HG02981 (cell line): Measurements from ENCODE around the gene NCF2.
"Not testable (repeated sequence)": the region's sequence is repeated elsewhere in the genome, so short reads cannot be mapped to it uniquely, and the experiment has no call there.

ENCODE experiments used
- ATAC-seq: cut with Tn5 transposase; IDR thresholded peaks from one replicate; pipeline ENCODE4 v1.9.1; 2021; ENCODE audit warnings: mild to moderate bottlenecking, moderate library complexity; ENCODE audit not compliant: unreplicated experiment

NCF2 gene

DNA sequence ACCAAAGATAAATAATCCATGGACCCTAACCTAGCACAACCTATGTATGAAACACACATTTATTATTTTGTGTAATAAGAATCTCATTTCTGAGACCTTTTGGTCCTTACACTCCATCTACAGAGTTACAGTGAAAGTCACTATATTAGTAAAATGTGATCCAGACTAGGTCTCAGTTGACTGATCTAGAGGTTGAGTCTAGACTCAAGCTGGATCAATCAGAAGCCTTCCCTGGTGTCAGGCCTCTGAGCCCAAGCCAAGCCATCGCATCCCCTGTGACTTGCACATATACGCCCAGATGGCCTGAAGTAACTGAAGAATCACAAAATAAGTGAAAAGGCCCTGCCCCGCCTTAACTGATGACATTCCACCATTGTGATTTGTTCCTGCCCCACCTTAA, 22.7 kb upstream of the NCF2 start:
- not testable (repeated sequence) for ATAC-seq

DNA sequence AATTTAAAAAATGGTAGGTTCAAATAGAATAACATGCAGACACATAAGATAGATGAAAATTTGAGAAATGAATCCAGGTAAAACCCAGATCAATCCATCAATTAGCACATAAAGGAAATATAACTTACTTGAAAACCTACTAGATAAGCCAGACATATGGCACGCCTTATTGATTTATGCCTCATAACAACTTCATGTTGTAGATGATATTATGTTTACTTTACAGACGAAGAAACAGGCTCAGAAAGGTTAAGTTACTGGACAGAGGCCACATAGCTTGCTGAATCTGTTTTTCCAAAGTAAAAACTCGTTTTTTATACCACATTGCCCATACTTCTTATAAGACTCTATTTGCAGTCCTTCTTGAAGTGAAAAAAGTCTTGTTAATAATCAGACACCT, 22.1 kb upstream of the NCF2 start:
- ATAC-seq, result no peak

DNA sequence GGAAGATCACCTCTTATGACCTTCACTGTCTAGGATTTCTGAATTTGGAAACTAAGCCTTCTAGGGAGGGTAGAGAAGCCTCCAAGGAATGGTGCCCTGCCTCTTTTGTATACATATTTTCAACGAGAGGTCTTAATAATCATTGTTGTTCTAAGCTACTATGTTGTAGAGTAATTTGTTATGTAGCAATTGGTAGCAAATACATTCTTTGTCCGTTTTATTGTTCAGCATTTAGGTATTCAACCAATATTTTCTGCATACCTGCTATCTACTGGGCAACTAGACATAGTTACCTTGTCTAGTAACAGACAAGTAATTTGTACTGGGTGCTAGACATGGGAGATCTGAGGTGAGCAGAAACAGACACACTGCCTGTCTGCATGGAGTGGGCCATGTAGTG, 20.8 kb upstream of the NCF2 start:
- no peak for ATAC-seq

DNA sequence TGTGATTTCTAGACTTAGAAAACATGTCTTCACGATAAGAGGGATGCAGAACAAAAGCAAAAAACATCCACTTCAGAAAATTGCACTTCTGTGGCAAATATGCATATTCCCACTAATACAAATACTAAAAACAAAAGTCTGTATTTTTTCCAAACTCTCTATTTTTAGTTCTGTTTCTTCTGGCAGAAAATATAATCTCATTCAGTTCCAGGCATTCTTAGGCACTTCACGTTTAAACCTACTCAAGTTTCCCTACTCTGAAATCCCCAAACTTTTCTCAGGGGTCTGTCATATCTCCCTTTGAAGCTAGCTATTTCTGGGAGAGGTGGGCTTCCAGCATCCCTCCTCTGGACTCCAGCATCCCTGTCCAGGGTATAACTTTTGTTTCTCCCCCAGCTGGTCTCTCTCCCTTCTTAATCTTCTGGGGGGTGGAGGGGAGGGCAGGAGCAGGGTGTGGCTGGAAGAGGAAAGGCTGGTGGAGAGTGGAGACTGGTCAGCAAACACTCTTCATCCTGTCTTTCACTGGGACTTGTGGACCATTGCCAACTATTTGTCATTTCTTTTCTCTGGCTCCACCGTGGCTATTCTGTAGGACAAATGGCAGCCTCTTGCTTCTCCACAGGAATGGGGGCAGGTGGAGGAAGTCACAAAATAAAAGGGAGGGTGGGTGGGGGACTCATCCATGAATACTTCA, 19.6 kb upstream of the NCF2 start:
- no peak for ATAC-seq

DNA sequence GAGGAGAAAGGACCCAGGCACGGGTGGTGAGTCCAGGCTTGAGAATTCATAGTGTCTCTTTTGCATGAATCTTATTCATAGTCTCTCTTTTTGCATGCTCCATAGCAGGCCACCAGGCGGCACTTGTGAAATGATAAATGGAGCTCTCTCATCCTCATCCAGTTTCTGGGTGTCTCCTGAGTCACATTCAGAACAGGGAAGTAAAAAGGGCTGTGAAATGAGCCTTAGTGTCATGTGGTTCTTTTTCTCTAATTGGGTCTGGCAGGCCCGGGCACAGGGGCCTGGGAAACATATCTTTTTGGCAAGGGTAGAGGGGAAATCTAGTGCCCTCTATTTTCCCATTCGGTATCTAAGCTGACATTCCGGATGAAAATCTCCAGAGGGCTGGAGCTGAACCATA, 19.1 kb upstream of the NCF2 start:
- ATAC-seq, result peak; percentile 51

DNA sequence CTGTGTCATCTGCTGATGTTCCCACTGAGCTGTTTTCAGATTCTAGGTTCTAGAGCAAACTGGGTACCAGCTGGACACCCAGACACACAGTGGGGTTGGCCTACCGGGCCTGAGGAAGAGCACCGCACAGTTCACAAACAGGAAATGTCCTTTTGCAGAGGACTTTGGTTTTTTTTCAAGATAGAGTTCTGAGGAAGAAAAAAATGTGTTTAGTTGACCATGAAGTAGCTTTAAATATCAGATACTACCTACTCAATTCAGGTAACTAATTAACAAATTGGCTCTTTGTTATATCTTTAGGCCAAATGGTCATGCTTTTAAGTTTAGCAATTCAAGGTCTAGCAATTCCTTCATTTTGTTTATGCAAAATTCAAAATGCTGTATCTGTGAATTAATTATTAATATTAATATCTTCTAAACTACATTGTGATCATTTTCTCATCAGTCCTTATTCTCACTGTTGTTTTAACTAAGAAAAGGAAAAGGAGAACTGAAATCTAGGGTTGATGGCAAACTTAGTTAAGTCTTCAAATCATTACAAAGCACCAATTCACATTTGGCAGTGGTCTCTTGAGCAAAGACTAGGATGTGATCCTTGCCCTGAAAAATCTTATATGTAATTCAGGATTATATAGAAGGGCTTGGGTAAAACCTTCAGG, 17.2 kb upstream of the NCF2 start:
- ATAC-seq, result peak; percentile 35

DNA sequence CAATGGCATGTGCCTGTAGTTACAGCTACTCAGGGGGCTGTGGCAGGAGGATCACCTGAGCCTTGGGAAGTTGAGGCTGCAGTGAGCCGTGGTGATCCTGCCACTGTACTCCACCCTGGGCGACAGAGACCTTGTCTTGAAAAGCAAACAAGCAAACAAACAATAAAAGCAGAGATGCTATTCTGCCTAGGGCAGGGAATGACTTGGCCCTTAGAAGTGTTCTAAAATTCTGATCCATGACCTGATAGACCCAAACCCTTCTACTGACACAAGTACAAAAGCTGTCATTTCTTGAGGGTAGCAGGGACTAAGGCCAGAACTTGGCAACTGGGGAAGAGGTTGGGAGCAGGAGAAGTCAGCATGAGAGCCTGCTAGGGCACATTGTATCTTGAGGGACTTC, 15.6 kb upstream of the NCF2 start:
- ATAC-seq, result no peak

DNA sequence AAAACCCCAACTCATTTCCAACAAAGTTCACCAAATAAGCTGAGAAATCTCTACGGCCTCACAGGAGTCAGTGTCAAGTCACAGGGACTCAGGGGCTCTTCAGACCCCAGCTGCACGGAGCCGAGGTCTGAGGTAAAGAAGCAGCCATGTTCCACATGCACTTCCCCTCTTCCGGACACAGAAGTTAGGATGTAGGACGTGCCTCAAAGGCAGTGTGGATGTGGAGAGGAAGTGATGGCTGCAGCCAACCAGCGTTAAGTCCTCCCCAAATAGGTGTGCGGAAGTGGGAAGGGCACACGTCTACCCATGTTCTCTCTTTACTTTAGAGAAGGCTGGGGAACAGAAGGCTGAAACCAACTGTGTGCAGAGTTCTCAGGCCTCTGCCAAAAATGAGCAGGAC, 14.6 kb upstream of the NCF2 start:
- ATAC-seq, result no peak

DNA sequence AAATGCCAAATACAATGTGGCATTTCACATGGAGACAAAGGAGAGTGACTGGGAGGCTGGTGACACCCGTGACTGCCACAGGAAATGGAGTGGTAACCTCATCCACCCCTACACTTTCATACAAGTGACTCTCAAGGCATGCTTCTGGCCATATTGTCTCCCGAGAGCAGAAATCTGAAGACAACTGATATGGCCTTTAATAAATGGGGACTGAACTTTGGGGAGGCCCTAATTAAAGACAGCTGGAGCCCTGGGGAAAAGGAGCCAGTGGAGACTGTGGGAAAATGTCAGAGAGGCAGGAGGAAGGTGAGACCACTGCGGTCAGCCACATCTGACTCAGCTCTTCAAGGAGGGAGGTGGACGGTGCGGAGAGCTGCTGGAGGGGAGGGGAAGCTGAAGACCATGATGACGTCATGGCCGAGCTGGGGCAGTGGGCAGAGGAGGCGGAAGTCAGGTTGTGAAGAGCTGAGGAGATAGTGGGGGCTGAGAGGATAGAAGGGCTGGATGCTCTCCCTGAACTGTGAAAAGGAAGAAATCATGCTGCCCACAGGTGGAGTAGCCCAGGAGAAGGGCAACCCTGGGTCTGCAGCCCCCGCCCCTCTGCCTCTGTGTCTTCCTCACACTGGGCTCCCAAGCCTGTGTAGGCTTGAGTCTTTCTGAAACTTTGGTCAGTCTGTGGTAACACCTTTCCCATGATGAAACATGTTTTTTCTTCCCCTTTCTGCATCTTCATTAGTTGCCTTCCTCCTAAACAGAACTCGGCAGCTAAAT, 14.0 kb upstream of the NCF2 start:
- ATAC-seq, result peak; percentile 29

DNA sequence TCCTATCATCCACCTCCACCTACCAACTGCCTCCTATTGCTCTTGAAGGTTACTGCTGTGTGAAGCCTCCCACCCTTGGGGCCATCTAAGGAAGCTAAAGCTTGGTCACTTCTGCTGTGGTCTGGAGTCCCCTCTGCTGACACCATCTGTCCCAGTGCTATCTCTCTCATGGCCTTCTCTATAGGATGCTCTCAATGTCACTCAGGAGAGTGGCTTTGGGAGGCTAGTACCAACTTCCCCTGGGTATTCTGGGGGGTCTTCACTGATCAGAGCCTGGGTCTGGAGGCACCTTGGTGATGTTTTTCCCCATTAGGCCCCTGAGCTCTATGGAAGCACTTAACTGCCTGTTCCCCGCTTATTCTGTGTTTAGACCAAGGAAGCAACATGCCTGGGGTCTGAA, 12.3 kb upstream of the NCF2 start:
- no peak for ATAC-seq

DNA sequence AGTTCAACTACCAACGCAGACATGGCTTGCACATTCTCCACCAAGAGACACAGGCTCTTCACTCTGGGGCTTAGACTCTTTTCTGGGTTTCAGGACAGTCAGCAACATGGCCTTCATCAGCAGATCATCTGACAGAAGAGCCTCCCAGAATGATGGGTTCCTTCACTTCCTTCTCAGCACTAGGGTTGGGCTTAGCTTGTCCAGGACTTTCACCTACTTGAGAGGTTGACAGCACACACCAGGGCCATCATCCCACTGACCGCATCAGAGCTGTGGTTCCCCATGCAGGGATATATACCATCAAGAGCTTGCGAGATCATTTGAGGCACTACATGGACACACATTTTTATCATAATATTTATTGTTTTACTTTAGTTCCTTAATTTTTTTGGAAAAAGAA, 10.4 kb upstream of the NCF2 start:
- no peak for ATAC-seq

DNA sequence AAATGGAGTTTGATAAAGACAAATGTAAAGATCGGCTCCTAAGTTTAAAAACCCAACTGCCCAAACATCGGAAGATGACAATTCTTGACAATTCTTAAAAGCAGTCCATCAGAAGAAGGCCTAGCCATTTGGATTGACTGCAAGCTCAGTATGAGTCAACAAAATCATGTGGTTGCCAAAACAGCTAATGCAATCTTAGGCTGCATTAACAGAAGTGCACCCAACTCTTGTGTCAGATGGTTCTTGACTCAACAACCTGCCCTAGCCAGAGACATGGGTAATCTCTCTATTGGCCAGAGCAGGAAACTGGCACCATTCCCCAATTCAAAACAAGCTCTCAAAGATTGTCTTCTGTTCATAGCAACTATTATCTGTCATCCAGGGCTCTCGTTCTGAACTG, 9.9 kb upstream of the NCF2 start:
- no peak for ATAC-seq

DNA sequence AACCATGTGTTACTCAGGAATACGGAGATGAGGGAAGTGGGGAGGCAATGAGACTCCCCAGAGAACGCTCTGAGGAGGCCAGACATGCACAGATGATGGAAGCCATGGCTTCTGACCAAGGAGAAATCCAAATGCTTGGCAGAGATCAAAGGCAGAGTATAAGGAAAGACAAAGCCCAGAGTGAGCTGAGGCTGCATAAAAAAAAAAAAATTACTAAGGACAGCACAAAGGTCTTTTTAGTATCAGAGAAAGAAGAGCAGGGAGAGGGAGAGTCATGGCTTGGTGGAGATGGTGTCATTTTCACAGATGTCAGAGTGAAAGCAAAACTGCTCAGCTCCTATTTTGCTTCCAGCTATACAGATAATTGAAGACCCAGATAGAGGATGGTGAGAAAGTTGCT, 8.1 kb upstream of the NCF2 start:
- no peak for ATAC-seq

DNA sequence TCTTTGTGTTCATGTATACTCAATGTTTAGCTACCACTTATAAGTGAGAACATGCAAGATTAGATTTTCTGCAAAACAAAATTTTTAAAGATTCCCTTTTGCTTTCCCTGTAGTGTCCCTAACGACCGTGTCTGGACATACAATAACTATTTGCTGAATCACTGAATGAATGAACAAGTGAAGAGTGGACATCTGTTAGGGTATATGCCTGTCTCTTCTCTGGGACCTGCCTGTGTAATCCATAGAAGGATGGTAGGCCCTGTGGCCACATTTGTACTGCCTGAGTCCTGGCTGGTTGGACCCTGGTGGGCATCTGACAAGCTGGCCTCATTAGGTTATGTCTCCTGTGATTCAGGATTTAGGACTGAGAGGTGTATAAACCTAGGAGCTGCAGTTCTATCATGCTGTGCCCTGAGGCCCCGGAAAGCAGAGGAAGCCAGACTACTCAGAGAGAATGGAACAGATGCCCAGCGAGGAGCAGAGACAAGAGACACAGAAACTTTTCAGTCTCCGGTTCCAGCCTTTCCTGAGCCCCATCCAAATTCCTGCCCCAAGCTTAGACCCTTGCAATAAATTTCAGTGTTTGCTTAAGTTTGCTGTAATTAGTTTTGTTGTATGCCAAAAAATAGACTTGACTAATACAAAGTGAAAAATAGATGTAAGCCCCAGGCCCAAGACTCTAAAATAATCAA, 7.5 kb upstream of the NCF2 start:
- ATAC-seq, result no peak

DNA sequence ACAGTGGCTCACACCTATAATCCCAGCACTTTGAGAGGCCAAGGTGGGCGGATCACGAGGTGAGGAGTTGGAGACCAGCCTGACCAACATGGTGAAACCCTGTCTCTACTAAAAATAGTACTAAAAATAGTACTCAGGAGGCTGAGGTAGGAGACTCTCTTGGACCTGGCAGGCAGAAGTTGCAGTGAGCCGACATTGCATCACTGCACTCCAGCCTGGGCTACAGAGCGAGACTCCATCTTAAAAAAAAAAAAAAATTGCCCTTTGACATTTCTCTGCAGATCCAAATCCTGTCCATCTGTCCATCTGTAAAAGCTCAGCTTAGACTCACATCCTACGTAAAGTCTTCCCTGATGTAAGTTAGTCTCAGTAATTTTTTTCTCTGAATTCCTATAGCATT, 6.2 kb upstream of the NCF2 start:
- ATAC-seq, result no peak

DNA sequence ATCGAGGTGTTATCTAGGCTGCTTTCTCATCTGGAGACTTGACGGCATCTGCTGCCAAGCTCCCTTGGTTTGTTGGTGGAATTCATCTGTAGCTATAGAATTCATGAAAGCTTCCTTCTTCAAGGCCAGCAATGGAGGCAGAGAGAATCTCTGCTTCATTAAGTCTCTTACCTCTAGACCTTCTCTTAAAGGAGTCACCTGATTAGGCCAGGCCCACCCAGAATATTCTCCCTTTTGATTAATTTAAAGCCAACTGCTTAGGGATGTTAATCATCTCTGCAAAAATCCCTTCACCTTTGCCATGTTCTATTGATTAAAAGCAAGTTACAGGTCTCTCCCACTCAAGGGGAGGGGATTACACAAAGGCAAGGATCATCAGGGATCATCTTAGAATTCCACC, 5.3 kb upstream of the NCF2 start:
- ATAC-seq, result no peak

DNA sequence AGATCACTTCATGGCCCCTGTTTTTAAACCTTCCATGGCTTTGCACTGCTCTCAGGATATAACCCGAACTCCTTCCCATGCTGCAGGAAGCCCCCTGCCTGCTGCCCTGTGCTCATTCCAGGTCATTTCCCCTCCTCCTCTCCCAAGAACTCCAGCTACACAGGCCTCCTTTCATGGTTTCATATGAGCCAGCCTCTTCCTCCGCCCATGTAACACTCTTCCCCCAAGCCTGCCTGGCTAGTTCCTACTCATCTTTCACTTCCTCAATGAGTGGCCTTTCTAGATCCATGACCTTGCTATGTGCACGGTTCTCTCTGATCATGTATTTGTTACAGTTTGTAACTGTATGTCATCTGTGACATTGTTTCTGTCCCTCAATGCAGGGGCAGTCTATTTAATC, 3.1 kb upstream of the NCF2 start:
- peak; percentile 52 for ATAC-seq

DNA sequence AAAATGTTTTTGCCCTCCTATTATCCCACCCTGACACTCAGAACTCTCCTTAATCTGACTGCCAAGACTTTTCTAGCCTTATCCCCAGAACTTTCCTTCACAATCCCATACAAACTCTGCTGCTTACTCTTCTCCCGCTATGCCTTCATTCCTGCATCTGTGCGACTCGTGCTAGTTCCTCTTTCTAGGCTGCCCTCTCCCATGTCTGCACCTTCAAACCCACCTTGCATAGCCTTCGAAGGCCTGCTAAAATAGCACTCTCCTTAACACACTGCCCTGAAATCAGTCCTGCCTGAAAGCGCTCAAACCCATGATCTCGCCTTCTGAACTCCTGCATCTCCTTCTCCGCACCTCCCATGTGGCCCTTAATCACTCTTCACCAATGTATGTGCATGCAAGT, 2.5 kb upstream of the NCF2 start:
- no peak for ATAC-seq

DNA sequence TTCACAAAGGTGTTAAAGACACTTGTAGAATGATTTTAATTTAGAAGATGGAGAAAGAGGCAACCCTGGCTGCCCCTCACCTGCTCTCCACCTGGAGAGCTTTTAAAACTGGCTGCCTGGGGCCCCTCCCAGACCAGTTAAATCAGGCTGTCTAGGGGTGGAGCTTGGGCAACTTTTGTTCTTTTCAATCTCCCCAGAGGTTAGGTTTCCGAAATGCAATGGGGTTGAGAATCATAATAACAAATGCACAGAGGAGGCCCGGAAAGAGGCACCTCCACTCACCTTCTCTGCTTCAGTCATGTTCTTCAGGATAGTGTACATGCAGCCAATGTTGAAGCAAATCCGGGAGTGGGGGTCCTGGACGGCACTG, 400 bp downstream of the NCF2 start:
- no peak for ATAC-seq

DNA sequence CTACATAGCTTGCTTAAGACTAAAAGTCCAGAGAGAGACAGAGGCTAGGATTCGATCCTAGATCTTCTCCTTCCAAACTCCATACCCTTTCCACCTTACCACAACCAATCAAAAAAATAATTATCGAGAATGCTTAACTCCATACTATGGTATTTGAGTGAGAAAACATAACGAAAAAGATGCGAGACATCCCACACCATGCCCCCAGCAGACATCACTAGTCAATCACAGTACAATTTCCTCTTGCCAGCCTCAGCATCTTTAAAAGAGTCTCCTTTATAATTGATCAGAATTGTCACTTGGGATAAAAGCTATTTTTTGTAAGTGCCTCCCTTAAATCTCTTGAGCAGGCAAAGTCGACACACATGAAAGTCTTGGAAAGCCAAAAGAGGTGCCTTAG, 875 bp downstream of the NCF2 start:
- no peak for ATAC-seq

DNA sequence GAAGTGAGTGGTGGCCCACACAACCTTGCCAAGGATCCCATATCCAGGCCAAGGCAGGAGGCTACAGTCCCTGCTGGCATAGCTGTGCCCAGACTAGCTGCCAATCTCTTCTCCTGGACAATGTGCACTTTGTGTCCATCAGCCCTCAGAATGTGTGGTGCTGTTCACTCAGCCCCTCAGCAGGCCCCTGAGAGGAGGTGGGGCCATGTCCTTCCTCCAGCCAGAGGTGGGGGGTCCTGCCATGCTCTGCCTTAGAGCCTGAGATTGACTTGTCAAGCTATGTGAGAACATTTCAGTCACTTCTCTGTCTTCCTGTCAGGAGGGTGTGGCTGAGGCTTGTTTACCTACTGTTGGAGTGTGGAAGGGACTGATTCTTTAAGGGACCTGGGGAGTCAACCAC, 1.4 kb downstream of the NCF2 start:
- no peak for ATAC-seq

DNA sequence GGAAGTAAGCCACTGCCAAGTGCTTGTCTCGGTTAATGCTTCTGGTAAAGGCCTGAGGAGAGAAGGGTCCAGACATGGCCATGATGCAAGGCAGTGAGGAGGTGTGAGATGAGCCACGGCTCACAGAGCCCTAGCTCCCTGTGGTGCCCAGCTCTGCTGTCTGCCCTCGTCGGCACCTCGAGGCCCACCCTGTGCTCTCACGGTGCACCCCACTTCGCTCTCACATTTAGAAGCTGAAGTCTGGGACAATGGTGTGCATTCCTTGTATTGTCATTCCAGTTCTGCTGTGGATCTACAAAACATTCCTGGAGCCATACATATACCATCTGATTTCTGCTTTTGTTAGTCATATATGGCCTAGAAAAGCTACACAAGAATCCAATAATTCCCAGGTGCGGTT, 3.3 kb downstream of the NCF2 start:
- no peak for ATAC-seq
